GM19397 (cell line): ENCODE results near the gene DLG2.
"Not testable (repeated sequence)": the region's sequence is repeated elsewhere in the genome, so short reads cannot be mapped to it uniquely, and the experiment has no call there.

ENCODE experiments used
- ATAC-seq: cut with Tn5 transposase; IDR thresholded peaks from one replicate; pipeline ENCODE4 v1.9.1; 2021; ENCODE audit warnings: mild to moderate bottlenecking, moderate library complexity; ENCODE audit not compliant: unreplicated experiment

Gene DLG2

GRCh38 chr11:83471831-83472727 is 2155.1 kb downstream of the DLG2 start:
- no peak for ATAC-seq

GRCh38 chr11:83467837-83468236 is 2159.3 kb downstream of the DLG2 start:
- no peak for ATAC-seq

- no peak for ATAC-seq
Measured at GRCh38 chr11:83464160-83464944, 2162.8 kb downstream of the DLG2 start.

GRCh38 chr11:83459798-83460197 is 2167.3 kb downstream of the DLG2 start:
- no peak for ATAC-seq

GRCh38 chr11:83456566-83456965 is 2170.6 kb downstream of the DLG2 start:
- ATAC-seq = no peak

- ATAC-seq = no peak
Measured at GRCh38 chr11:83456075-83456474, 2171.1 kb downstream of the DLG2 start.

GRCh38 chr11:83455356-83455755 is 2171.8 kb downstream of the DLG2 start:
- ATAC-seq = no peak

GRCh38 chr11:83454674-83455073 is 2172.5 kb downstream of the DLG2 start:
- no peak for ATAC-seq

- ATAC-seq = no peak
Measured at GRCh38 chr11:83449338-83449913, 2177.7 kb downstream of the DLG2 start.

GRCh38 chr11:83448686-83449085 is 2178.5 kb downstream of the DLG2 start:
- no peak for ATAC-seq

GRCh38 chr11:83443880-83444279 is 2183.3 kb downstream of the DLG2 start:
- ATAC-seq = not testable (repeated sequence)

- no peak for ATAC-seq
Measured at GRCh38 chr11:83441601-83442000, 2185.5 kb downstream of the DLG2 start.

GRCh38 chr11:83441171-83441570 is 2186.0 kb downstream of the DLG2 start:
- ATAC-seq = no peak

GRCh38 chr11:83438438-83438837 is 2188.7 kb downstream of the DLG2 start:
- ATAC-seq = no peak

- no peak for ATAC-seq
Measured at GRCh38 chr11:83437939-83438338, 2189.2 kb downstream of the DLG2 start.

GRCh38 chr11:83436855-83437254 is 2190.3 kb downstream of the DLG2 start:
- no peak for ATAC-seq

GRCh38 chr11:83434812-83435211 is 2192.3 kb downstream of the DLG2 start:
- ATAC-seq = not testable (repeated sequence)

GRCh38 chr11:83427943-83428342 is 2199.2 kb downstream of the DLG2 start:
- ATAC-seq = no peak

- no peak for ATAC-seq
Measured at GRCh38 chr11:83427501-83427900, 2199.6 kb downstream of the DLG2 start.

- ATAC-seq = no peak
Measured at GRCh38 chr11:83425137-83425466, 2202.0 kb downstream of the DLG2 start.

- ATAC-seq = no peak
Measured at GRCh38 chr11:83424376-83425136, 2202.6 kb downstream of the DLG2 start.
